ENCODE measurements around the gene ZNF274. TPM values are rescaled to one million over a fixed set of nuclear protein-coding genes. Genes with fewer than 3 reads are reported as not detected.

Gene ZNF274
- total and polyA plus RNA-seq, 2 of the 8 experiments (the other 6 are each of a cell fraction or from before 2014, with no cell fraction given), result 13.3 to 25.1 TPM

DNA sequence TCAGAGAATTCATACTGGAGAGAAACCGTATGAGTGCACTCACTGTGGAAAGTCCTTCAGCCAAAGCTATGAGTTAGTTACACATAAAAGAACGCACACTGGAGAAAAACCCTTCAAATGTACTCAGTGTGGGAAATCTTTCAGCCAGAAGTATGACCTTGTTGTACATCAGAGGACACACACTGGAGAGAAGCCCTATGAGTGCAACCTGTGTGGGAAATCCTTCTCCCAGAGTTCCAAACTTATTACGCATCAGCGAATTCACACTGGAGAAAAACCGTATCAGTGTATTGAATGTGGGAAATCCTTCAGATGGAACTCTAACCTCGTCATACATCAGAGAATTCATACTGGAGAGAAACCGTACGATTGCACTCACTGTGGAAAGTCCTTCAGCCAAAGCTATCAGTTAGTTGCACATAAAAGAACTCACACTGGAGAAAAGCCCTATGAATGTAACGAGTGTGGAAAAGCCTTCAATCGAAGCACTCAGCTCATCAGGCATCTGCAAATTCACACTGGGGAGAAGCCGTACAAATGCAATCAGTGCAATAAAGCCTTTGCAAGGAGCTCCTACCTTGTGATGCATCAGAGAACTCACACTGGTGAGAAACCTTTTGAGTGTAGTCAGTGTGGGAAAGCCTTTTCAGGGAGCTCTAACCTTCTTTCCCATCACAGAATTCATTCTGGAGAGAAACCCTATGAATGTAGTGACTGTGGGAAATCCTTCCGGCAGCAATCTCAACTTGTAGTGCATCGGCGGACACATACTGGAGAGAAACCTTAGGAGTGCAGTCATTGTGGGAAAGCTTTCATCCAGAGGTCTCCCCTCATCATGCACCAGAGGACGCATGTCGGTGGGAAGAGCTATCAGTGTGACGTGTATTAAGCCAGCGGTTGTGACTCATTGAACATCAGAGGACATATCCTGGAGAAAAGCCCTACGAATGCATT, 79.4 kb downstream of the ZNF274 start:
- peaks cover 92 to 99% of the 10 kb centered on the region in 2 experiments for H3K9me3 ChIP-seq (ENCODE audit: insufficient read depth in 2 of 2, low read depth in 1 of 2, low read length in 1 of 2)
- TF ChIP-seq CBX5 (IDR thresholded peaks at IDR 0.05; ENCODE audit: low read depth, low read length) (peak; percentile 66; the same call in 1 of the 2 replicates), POU5F1 (IDR thresholded peaks at IDR 0.05; ENCODE audit: low read depth, low read length) (no peak), POLR2A (IDR thresholded peaks at IDR 0.05; ENCODE audit: control extremely low read depth in 1 of 2, low read depth in 2 of 2, low read length in 2 of 2) (peak in 1 of 2 experiments; percentile 45; a peak in 1 of 3 replicates), TCF12 (IDR thresholded peaks at IDR 0.05; ENCODE audit: low read depth, low read length) (peak; percentile 55; the same call in 1 of the 2 replicates), SRF (IDR thresholded peaks at IDR 0.05; ENCODE audit: low read depth, low read length) (no peak), CHD2 (IDR thresholded peaks at IDR 0.05; ENCODE audit: low read length) (0 out of 2 replicates have a peak, but pooled peaks have one; percentile 6), POLR2AphosphoS5 (IDR thresholded peaks at IDR 0.05; ENCODE audit: low read depth, low read length) (no peak; the same call in none of the 2 replicates), RNF2 (IDR thresholded peaks at IDR 0.05; ENCODE audit: borderline replicate concordance, low read depth, low read length, missing control alignments, poor library complexity, severe bottlenecking) (no peak), ASH2L (IDR thresholded peaks at IDR 0.05; ENCODE audit: low read length) (no peak), EP300 (IDR thresholded peaks at IDR 0.05; ENCODE audit: borderline replicate concordance in 1 of 2, low read depth in 2 of 2, low read length in 2 of 2) (no peak), GTF2F1 (IDR thresholded peaks at IDR 0.05; ENCODE audit: borderline replicate concordance, low read depth, low read length) (peak; percentile 73)

More for the DNA sequence above, 79.4 kb downstream of the ZNF274 start:
- Histone ChIP-seq H2BK120ac (replicated peaks; ENCODE audit: low read depth, low read length) (no peak overlapping the region), H4K91ac (replicated peaks; ENCODE audit: insufficient read length, low read length) (no peak overlapping the region), H3K4me3 (ENCODE audit: extremely low read depth in 1 of 4, insufficient read depth in 2 of 4, low read depth in 3 of 4, low read length in 4 of 4) (peak overlapping the region in 3 of 4 experiments; percentile 10 to 36 (median 19); a peak in 4 of 8 replicates), H2AFZ (ENCODE audit: low read length) (no peak overlapping the region), H3K23me2 (ENCODE audit: low read depth, low read length) (no peaks in the 10 kb centered on the region), H2BK15ac (ENCODE audit: low read length) (no peak overlapping the region), H3K36me3 (ENCODE audit: control insufficient read depth in 2 of 4, insufficient read depth in 4 of 4, low read length in 3 of 4) (peaks cover 22 to 93% (median 68%) of the 10 kb centered on the region in 4 experiments; a peak in 7 of 8 replicates), H3K4me1 (replicated peaks in 1 of 4; ENCODE audit: control insufficient read depth in 3 of 4, insufficient read depth in 4 of 4, low read length in 3 of 4) (no peaks in the 10 kb centered on the region), H3K56ac (replicated peaks; ENCODE audit: insufficient read length, low read depth, low read length) (no peak overlapping the region), H4K20me1 (replicated peaks in 1 of 2; ENCODE audit: control insufficient read depth in 1 of 2, insufficient read depth in 2 of 2, low read length in 2 of 2) (no peaks in the 10 kb centered on the region), H3K27ac (ENCODE audit: low read depth, low read length) (no peak overlapping the region), H4K5ac (ENCODE audit: insufficient read length, low read depth, low read length) (no peak overlapping the region), H3K9ac (replicated peaks in 1 of 4; ENCODE audit: extremely low read depth in 1 of 4, low read depth in 3 of 4, low read length in 3 of 4) (no peak overlapping the region), H3K4me2 (ENCODE audit: insufficient read depth in 1 of 2, low read depth in 2 of 2, low read length in 2 of 2) (no peak overlapping the region), H3K14ac (ENCODE audit: insufficient read length) (no peak overlapping the region), H2BK12ac (ENCODE audit: low read depth, low read length) (no peak overlapping the region), H3K27me3 (replicated peaks in 1 of 4; ENCODE audit: control insufficient read depth in 3 of 4, extremely low read depth in 1 of 4, insufficient read depth in 3 of 4, low read length in 3 of 4) (no peaks in the 10 kb centered on the region), H3K18ac (ENCODE audit: extremely low read depth, low read length) (no peak overlapping the region), H2AK5ac (ENCODE audit: low read depth, low read length) (no peak overlapping the region), H3K23ac (ENCODE audit: insufficient read length) (no peak overlapping the region), H3K79me2 (ENCODE audit: control insufficient read depth in 1 of 2, insufficient read depth in 2 of 2, low read length in 2 of 2) (no peaks in the 10 kb centered on the region), H2BK5ac (ENCODE audit: low read depth, low read length) (no peak overlapping the region), H4K8ac (ENCODE audit: extremely low read depth, insufficient read depth, low read length) (no peak overlapping the region), H3K79me1 (ENCODE audit: low read depth, low read length) (no peaks in the 10 kb centered on the region), H3K4ac (replicated peaks; ENCODE audit: insufficient read length, low read depth, low read length) (no peak overlapping the region), H2BK20ac (ENCODE audit: low read length) (no peak overlapping the region)
- DNase-seq (ENCODE audit: low read depth in 1 of 2, low spot score in 2 of 2), result no peak
- ChIA-PET CTCF (ENCODE audit: partially characterized antibody) (interaction anchor here (0.7 kb wide), 1 partner anchor 79 kb away, joined by 3 read pairs; no protein-coding TSS in a partner anchor), POLR2A (ENCODE audit: partially characterized antibody) (interaction anchor here (1.0 to 12.7 kb wide), 14 partner anchors 11 to 75 kb away, joined by 3 to 152 read pairs (median 4); partner anchors contain the start of genes ZNF544, ZNF8 and ZSCAN22)
- peak; percentile 19 for FAIRE-seq
- WGBS, 2 experiments (ENCODE audit: extremely low coverage in 1 of 2, insufficient coverage in 1 of 2, insufficient read length in 1 of 2, insufficient replicate concordance in 2 of 2, low coverage in 1 of 2, low lambda C conversion rate in 2 of 2, missing lambda C conversion rate in 1 of 2), result 91% methylated on average over 19 of the region's 19 CpGs; no CpG with 5 or more reads in 1 of the 2 experiments
